Measurements from ENCODE around the gene STRBP.

The STRBP gene

DNA sequence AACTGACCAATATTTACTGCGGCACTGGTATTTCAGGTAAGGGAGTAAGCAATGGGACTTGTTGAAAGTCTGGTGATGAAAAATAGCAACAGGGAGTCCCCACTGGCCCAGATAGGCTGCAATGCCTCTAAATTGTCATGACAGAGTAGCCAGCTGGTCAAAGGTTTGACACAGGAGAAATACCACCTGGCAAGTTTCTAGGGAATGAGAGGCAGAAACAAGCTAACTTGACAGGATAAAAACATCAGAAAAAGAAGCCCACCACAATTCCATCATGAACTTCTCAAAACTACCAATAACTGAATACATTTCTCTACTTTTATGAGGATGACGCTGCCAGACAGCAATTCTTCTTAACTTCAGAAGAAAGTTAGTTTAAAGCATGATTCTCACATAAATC, 99.8 kb downstream of the STRBP start:
- no peaks in the 10 kb centered on the region for H3K27me3 ChIP-seq (ENCODE audit: control insufficient read depth, insufficient read depth, low read length)
- H3K4me1 ChIP-seq (ENCODE audit: control insufficient read depth, insufficient read depth, low read length): peaks cover 21% of the 10 kb centered on the region
- no peak overlapping the region for H3K9ac ChIP-seq (ENCODE audit: low read length)
- no peaks in the 10 kb centered on the region for H3K9me3 ChIP-seq (ENCODE audit: control insufficient read depth, insufficient read depth, low read depth, low read length)
- H3K27ac ChIP-seq (ENCODE audit: low read depth, low read length): no peak overlapping the region
- no peak overlapping the region for H3K4me3 ChIP-seq (ENCODE audit: low read depth, low read length)
- H3K36me3 ChIP-seq (ENCODE audit: control insufficient read depth, insufficient read depth, low read length): no peaks in the 10 kb centered on the region

DNA sequence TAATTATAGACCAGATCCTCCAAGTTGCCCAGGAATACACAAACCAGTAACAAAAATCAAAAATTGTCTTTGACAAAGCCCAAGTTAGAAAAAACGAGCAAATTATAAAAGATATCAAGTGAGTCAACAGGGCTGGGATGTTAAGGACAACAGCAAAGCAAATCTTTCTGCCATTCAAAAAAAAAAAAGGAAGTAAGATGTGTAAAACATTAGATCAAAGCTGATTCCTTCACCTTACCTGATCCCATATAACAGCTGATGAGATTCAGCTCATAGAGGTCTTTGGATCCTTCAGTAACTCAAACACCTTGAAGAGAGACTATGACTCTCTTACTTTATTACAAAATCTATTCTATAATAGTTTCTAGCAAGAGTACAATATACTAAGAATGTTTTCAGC, 100.9 kb downstream of the STRBP start:
- H3K36me3 ChIP-seq (ENCODE audit: control insufficient read depth, insufficient read depth, low read length): no peaks in the 10 kb centered on the region
- no peaks in the 10 kb centered on the region for H3K9me3 ChIP-seq (ENCODE audit: control insufficient read depth, insufficient read depth, low read depth, low read length)
- no peak overlapping the region for H3K9ac ChIP-seq (ENCODE audit: low read length)
- H3K27me3 ChIP-seq (ENCODE audit: control insufficient read depth, insufficient read depth, low read length): no peaks in the 10 kb centered on the region
- no peak overlapping the region for H3K4me3 ChIP-seq (ENCODE audit: low read depth, low read length)
- peaks cover 13% of the 10 kb centered on the region for H3K4me1 ChIP-seq (ENCODE audit: control insufficient read depth, insufficient read depth, low read length)
- peak overlapping the region; percentile 50; the same call in 1 of the 2 replicates for H3K27ac ChIP-seq (ENCODE audit: low read depth, low read length)

DNA sequence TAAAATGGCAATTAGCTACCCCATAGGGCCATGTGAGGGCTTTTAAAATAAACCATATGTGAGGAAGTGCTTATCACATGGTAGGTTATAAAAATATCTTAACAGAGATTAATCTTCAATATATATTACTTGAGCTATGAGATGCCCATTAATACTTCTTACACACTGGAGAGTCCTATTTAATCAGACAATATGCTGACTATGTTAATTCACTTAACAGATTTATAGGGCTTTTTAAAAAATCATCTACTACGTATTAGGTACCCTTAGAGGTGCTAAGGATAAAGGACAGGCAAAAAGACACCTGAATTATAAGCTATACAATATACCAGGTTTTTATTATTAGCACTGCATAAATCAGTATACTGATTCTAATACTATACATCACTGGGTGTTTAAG, 102.6 kb downstream of the STRBP start:
- Histone ChIP-seq H3K9me3 (ENCODE audit: control insufficient read depth, insufficient read depth, low read depth, low read length) (no peaks in the 10 kb centered on the region), H3K4me3 (ENCODE audit: low read depth, low read length) (no peak overlapping the region), H3K27ac (ENCODE audit: low read depth, low read length) (no peak overlapping the region), H3K36me3 (ENCODE audit: control insufficient read depth, insufficient read depth, low read length) (no peaks in the 10 kb centered on the region), H3K9ac (ENCODE audit: low read length) (no peak overlapping the region), H3K27me3 (ENCODE audit: control insufficient read depth, insufficient read depth, low read length) (no peaks in the 10 kb centered on the region), H3K4me1 (ENCODE audit: control insufficient read depth, insufficient read depth, low read length) (peaks cover 7% of the 10 kb centered on the region; the same call in 1 of the 2 replicates)

DNA sequence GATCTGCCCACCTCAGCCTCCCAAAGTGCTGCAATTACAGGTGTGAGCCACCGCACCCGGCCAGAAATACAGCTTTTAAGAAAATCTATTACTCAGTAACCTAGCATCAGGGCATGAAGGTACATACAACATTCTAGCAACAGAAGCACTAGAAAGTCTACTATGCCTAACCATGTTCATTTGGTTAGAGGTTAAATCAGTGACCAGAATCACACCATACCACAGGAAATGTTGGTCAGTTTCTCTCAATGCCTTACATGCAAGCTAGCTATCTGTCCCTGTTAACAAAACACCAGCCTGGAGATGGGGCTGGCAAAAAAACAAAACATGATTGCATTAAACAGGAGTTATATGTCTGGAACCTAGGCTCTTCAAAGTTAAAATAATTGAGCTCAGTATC, 104.1 kb downstream of the STRBP start:
- Histone ChIP-seq H3K9me3 (ENCODE audit: control insufficient read depth, insufficient read depth, low read depth, low read length) (no peaks in the 10 kb centered on the region), H3K27ac (ENCODE audit: low read depth, low read length) (no peak overlapping the region), H3K27me3 (ENCODE audit: control insufficient read depth, insufficient read depth, low read length) (no peaks in the 10 kb centered on the region), H3K4me1 (ENCODE audit: control insufficient read depth, insufficient read depth, low read length) (no peaks in the 10 kb centered on the region), H3K9ac (ENCODE audit: low read length) (no peak overlapping the region), H3K36me3 (ENCODE audit: control insufficient read depth, insufficient read depth, low read length) (peaks cover 4% of the 10 kb centered on the region; the same call in 1 of the 2 replicates), H3K4me3 (ENCODE audit: low read depth, low read length) (no peak overlapping the region)

DNA sequence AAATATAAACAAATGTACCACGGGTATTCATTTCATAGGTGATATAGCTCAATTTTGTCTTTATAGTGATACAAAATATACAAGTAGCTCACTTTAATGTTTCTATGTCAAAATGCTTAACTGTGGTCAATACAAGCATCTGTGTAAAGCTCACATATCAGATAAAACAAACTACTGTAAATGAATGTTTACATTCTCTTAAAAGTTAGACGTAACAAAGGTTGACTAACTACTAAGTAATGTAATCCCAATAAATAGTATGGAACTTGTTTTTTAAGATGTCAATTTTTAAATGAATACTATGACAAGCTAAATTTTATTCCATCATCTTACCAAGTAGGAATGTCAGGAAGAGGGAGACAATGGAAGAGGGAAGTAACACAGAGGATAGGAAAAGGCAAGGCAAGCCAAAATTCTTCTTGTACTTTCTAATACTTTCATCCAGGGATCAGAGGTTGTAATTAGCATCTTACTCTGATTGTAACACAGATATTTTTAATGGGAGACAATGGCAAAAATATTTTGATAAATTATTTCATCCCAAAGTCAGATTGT, 105.5 kb downstream of the STRBP start:
- no peak overlapping the region for H3K4me3 ChIP-seq (ENCODE audit: low read depth, low read length)
- no peaks in the 10 kb centered on the region for H3K27me3 ChIP-seq (ENCODE audit: control insufficient read depth, insufficient read depth, low read length)
- H3K27ac ChIP-seq (ENCODE audit: low read depth, low read length): no peak overlapping the region

DNA sequence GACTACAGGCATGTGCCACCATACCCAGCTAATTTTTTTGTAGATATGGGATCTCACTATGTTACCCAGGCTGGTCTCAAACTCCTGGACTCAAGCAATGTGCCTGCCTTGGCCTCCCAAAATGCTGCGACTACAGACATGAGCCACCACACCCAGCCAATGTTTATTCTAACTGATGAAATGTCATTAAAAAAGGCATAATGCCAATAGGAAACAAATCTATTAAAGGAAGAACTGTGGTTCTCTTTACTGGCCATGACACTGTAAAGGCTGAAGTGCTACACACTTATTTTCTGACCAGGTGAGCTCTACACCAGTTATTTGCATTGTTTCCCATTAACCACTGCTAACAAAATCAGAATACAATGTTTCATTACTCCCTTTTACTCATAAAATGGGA, 106.0 kb downstream of the STRBP start:
- no peaks in the 10 kb centered on the region for H3K4me1 ChIP-seq (ENCODE audit: control insufficient read depth, insufficient read depth, low read length)
- no peaks in the 10 kb centered on the region for H3K9me3 ChIP-seq (ENCODE audit: control insufficient read depth, insufficient read depth, low read depth, low read length)
- H3K4me3 ChIP-seq (ENCODE audit: low read depth, low read length): no peak overlapping the region
- no peak overlapping the region for H3K27ac ChIP-seq (ENCODE audit: low read depth, low read length)
- H3K27me3 ChIP-seq (ENCODE audit: control insufficient read depth, insufficient read depth, low read length): no peaks in the 10 kb centered on the region
- peaks cover 14% of the 10 kb centered on the region; the same call in 1 of the 2 replicates for H3K36me3 ChIP-seq (ENCODE audit: control insufficient read depth, insufficient read depth, low read length)
- H3K9ac ChIP-seq (ENCODE audit: low read length): no peak overlapping the region

More for the DNA sequence above, 105.5 kb downstream of the STRBP start:
- no peaks in the 10 kb centered on the region for H3K4me1 ChIP-seq (ENCODE audit: control insufficient read depth, insufficient read depth, low read length)
- peaks cover 9% of the 10 kb centered on the region; the same call in 1 of the 2 replicates for H3K36me3 ChIP-seq (ENCODE audit: control insufficient read depth, insufficient read depth, low read length)
- no peak overlapping the region for H3K9ac ChIP-seq (ENCODE audit: low read length)
- no peaks in the 10 kb centered on the region for H3K9me3 ChIP-seq (ENCODE audit: control insufficient read depth, insufficient read depth, low read depth, low read length)

DNA sequence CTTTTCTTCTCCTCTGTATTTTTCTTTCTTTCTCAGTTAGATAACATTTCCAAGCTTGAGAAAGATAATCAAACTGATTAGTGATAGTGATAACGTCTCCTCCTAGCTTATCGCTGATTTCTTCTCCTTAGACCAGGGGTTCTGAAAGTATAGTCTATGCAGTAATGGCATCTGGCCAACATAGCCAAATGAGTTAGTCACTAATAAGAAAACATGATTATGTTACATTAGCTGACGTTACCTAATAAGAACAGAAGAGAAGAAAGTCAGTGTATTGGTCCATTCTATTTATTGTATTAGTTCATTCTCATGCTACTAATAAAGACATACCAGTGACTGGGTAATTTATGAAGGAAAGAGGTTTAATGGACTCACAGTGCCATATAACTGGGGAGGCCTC, 111.2 kb downstream of the STRBP start:
- Histone ChIP-seq H3K27ac (ENCODE audit: low read depth, low read length) (no peak overlapping the region), H3K36me3 (ENCODE audit: control insufficient read depth, insufficient read depth, low read length) (peaks cover 41% of the 10 kb centered on the region), H3K27me3 (ENCODE audit: control insufficient read depth, insufficient read depth, low read length) (no peaks in the 10 kb centered on the region), H3K4me3 (ENCODE audit: low read depth, low read length) (no peak overlapping the region), H3K9ac (ENCODE audit: low read length) (no peak overlapping the region), H3K9me3 (ENCODE audit: control insufficient read depth, insufficient read depth, low read depth, low read length) (no peaks in the 10 kb centered on the region), H3K4me1 (ENCODE audit: control insufficient read depth, insufficient read depth, low read length) (no peaks in the 10 kb centered on the region)

DNA sequence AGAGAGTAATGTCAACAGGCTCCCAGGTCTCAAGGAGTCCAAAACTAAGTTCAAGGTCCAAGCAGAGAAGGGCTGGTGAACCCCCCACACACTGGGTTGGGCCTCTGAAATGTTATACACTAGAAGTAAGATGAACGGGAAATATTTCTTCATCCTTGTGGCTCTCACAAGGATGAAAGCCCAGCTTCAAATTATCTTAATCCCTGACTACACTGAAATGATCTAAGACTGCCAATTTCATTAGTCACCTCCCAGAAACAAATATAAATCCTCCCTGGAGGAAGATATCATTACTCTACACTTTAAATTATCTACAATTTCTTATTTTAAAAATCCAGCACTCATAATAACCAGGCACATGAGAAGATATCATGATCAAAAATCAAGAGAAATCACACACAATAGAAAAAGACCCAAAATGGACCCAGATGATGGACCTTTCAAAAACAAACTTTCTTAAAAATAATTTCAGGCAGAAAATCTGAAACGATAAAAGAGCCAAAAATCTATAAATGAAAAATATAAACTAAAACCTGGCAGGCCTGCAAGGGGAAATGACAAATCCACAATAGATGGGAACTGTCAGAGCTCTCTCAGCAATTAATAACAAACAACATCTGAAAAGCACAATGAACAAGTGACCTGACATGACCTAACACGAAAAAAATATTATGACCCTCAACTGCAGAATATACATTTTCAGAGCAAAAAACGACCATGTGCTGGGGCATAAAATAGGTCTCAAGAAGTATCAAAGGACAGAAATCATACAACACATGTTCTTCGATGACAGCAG, 117.5 kb downstream of the STRBP start:
- Histone ChIP-seq H3K9ac (ENCODE audit: low read length) (no peak overlapping the region), H3K9me3 (ENCODE audit: control insufficient read depth, insufficient read depth, low read depth, low read length) (no peaks in the 10 kb centered on the region), H3K27me3 (ENCODE audit: control insufficient read depth, insufficient read depth, low read length) (no peaks in the 10 kb centered on the region), H3K4me3 (ENCODE audit: low read depth, low read length) (no peak overlapping the region), H3K36me3 (ENCODE audit: control insufficient read depth, insufficient read depth, low read length) (peaks cover 28% of the 10 kb centered on the region), H3K27ac (ENCODE audit: low read depth, low read length) (no peak overlapping the region), H3K4me1 (ENCODE audit: control insufficient read depth, insufficient read depth, low read length) (no peaks in the 10 kb centered on the region)

DNA sequence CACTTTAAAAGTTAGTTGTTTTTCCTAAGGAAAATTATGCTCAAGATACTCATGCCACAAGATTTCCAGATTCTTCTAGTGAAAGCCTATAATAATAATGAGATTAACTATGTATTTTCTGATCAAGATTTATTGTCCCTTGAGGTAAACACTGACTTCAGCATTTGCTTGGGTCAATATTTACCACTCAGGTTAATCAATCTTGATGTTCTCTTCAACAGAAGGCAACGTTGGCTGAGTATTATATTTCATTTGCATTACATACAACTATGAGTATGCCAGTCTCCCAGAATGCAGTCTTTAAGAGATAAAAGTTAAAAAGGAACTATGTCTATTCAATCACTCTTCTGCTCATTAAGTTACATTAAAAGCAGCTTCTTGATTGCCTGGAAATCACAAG, 119.3 kb downstream of the STRBP start:
- Histone ChIP-seq H3K27ac (ENCODE audit: low read depth, low read length) (no peak overlapping the region), H3K36me3 (ENCODE audit: control insufficient read depth, insufficient read depth, low read length) (peaks cover 20% of the 10 kb centered on the region), H3K9ac (ENCODE audit: low read length) (no peak overlapping the region), H3K4me3 (ENCODE audit: low read depth, low read length) (no peak overlapping the region), H3K9me3 (ENCODE audit: control insufficient read depth, insufficient read depth, low read depth, low read length) (no peaks in the 10 kb centered on the region), H3K27me3 (ENCODE audit: control insufficient read depth, insufficient read depth, low read length) (no peaks in the 10 kb centered on the region), H3K4me1 (ENCODE audit: control insufficient read depth, insufficient read depth, low read length) (no peaks in the 10 kb centered on the region)

DNA sequence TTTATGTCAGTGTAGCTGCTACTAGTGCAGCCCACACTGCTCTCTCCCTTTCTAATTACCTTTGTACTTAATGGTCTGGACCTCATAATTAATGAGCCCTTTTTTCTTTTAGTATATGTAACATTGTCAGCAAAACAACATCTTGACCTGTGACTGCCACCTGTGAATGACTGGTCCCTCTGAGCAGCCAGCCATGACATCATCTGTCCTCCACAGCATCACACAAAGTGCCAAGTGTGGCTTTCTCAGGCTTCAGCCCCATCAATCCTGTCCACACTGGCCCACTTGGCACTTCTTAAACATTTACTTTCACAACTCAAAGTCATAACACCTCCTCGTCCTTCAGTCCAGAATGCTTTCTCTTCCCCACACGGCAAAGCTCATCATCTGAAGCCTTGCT, 130.2 kb downstream of the STRBP start:
- no peak overlapping the region for H3K9ac ChIP-seq (ENCODE audit: low read length)
- H3K4me3 ChIP-seq (ENCODE audit: low read depth, low read length): no peak overlapping the region
- H3K27me3 ChIP-seq (ENCODE audit: control insufficient read depth, insufficient read depth, low read length): no peaks in the 10 kb centered on the region
- no peaks in the 10 kb centered on the region for H3K9me3 ChIP-seq (ENCODE audit: control insufficient read depth, insufficient read depth, low read depth, low read length)
- no peaks in the 10 kb centered on the region for H3K4me1 ChIP-seq (ENCODE audit: control insufficient read depth, insufficient read depth, low read length)
- H3K36me3 ChIP-seq (ENCODE audit: control insufficient read depth, insufficient read depth, low read length): peaks cover 24% of the 10 kb centered on the region
- no peak overlapping the region for H3K27ac ChIP-seq (ENCODE audit: low read depth, low read length)

DNA sequence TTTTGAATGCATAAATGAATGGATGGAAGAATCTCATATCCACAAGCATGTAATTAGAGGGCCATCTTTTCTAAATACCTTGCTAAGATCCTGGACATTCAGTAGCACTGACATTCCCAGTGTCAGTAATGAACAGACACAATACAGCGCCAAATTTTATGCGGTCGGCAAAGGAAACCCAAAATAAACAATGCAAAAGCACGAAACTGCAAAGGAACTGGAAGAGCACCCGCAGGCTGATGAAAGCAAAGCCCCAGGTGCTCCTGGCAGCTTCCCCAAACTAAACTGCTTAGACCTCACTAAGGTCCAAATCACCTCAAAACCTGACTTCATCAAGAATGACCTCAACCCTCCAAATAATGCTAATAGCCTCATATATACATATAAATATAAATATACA, 133.0 kb downstream of the STRBP start:
- no peaks in the 10 kb centered on the region for H3K27me3 ChIP-seq (ENCODE audit: control insufficient read depth, insufficient read depth, low read length)
- no peaks in the 10 kb centered on the region for H3K4me1 ChIP-seq (ENCODE audit: control insufficient read depth, insufficient read depth, low read length)
- H3K4me3 ChIP-seq (ENCODE audit: low read depth, low read length): no peak overlapping the region
- H3K36me3 ChIP-seq (ENCODE audit: control insufficient read depth, insufficient read depth, low read length): peaks cover 50% of the 10 kb centered on the region
- no peak overlapping the region for H3K9ac ChIP-seq (ENCODE audit: low read length)
- no peak overlapping the region for H3K27ac ChIP-seq (ENCODE audit: low read depth, low read length)
- H3K9me3 ChIP-seq (ENCODE audit: control insufficient read depth, insufficient read depth, low read depth, low read length): no peaks in the 10 kb centered on the region
